Psoas muscle (tissue), 8 donors: ENCODE results near the gene ZMIZ1. TPM values are rescaled to one million over a fixed set of nuclear protein-coding genes. Genes with fewer than 3 reads are reported as not detected.

Experiments
- ATAC-seq, 4 donors: fragments of 200-7000 bp; cut with Tn5 transposase; one replicate each; pipeline ENCODE4 v1.9.1; 2020; ENCODE audit warnings: moderate library complexity in 3 of 4, mild to moderate bottlenecking in 2 of 4
- DNase-seq, 2 donors: peaks; one replicate each; pipeline ENCODE4 v3.0.0-alpha.2; 2020
- H3K27ac ChIP-seq: fragments of 200-600 bp; one replicate; pipeline ENCODE4 v1.8.0; 2022
- H3K27me3 ChIP-seq, 3 donors: fragments of 200-600 bp in 1 of 3; one replicate each; pipeline versions ENCODE4 v1.6.1 to v1.8.0; 2013 to 2022; ENCODE audit warnings: low read length in 2 of 3, mild to moderate bottlenecking in 2 of 3, moderate library complexity in 1 of 3; ENCODE audit not compliant: insufficient read depth in 3 of 3
- H3K36me3 ChIP-seq, 2 donors: fragments of 200-600 bp in 1 of 2; one replicate each; pipeline versions ENCODE4 v1.6.1 to v1.8.0; 2013 to 2022; ENCODE audit warnings: low read depth in 1 of 2, mild to moderate bottlenecking in 1 of 2, moderate library complexity in 1 of 2; ENCODE audit not compliant: insufficient read depth in 1 of 2
- H3K4me1 ChIP-seq: fragments of 200-600 bp; one replicate; pipeline ENCODE4 v1.8.0; 2022
- H3K4me3 ChIP-seq: fragments of 200-600 bp; one replicate; pipeline ENCODE4 v1.8.0; 2022; ENCODE audit warnings: mild to moderate bottlenecking
- H3K9me3 ChIP-seq: fragments of 200-600 bp; one replicate; pipeline ENCODE4 v1.8.0; 2022
- WGBS, 3 donors: extraction: QIAGEN DNeasy Blood & Tissue Kit; methylation state at CpG; one replicate each; pipeline versions ENCODE4 v1.1.6 to v1.1.7; 2013; 5-methylcytosine and 5-hydroxymethylcytosine counted together
- intact Hi-C, 2 donors: fragments of 100-400 bp; cut with DNase I; formaldehyde crosslinking; loops; one replicate each; pipeline versions ENCODE4 v1.11.0 to v1.14.2; 2022
- polyA plus RNA-seq, 3 donors: library from polyadenylated mRNA; stranded (reverse); fragments of 200-250 nt; gene quantifications; one replicate each; pipeline ENCODE4 v1.2.3, GENCODE V29; 2013
- total RNA-seq, 4 donors: library from RNA; stranded (reverse); fragmentation: NEBNext Ultra II Directional in 2 of 4; extraction: Animal tissue kit (Norgen Biotek cat#: 25700) in 2 of 4; gene quantifications; one replicate each; pipeline versions ENCODE4 v1.2.1 to v1.2.4, GENCODE V29; 2021 to 2023
- TF ChIP-seq, protein P1 (sequence below): fragments of 200-600 bp; IDR thresholded peaks from one replicate; pipeline ENCODE4 v1.8.0; 2022; ENCODE audit warnings: antibody characterized with exemption
- donor health status: healthy with polysubstance abuse.
- donor health status: DM: no; HTN: no; CAD: no; lungs with moderate emphysema.
- donor health status: Bipolar disorder and iron deficiency.
- donor health status: healthy.
- donor health status: DM: yes; HTN: yes; CAD: no.
- donor health status: DM: no; HTN: no; CAD: no.
- donor health status: DM: no; HTN: no; CAD: no.
- donor health status: DM: yes; HTN: yes; CAD: no.

ZMIZ1 gene
- total and polyA plus RNA-seq, 7 donors: 10.4 to 37.6 (median 30.0) TPM

- WGBS, 3 donors: 42 to 48% (median 48%) methylated on average over 8 to 9 of the region's 9 CpGs
- peaks cover 92% of the 10 kb centered on the region for H3K4me1 ChIP-seq
- TF ChIP-seq, protein P1, sequence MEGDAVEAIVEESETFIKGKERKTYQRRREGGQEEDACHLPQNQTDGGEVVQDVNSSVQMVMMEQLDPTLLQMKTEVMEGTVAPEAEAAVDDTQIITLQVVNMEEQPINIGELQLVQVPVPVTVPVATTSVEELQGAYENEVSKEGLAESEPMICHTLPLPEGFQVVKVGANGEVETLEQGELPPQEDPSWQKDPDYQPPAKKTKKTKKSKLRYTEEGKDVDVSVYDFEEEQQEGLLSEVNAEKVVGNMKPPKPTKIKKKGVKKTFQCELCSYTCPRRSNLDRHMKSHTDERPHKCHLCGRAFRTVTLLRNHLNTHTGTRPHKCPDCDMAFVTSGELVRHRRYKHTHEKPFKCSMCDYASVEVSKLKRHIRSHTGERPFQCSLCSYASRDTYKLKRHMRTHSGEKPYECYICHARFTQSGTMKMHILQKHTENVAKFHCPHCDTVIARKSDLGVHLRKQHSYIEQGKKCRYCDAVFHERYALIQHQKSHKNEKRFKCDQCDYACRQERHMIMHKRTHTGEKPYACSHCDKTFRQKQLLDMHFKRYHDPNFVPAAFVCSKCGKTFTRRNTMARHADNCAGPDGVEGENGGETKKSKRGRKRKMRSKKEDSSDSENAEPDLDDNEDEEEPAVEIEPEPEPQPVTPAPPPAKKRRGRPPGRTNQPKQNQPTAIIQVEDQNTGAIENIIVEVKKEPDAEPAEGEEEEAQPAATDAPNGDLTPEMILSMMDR: no peak
- H3K27me3 ChIP-seq: no peaks in the 10 kb centered on the region
- H3K27ac ChIP-seq: peak overlapping the region; percentile 50
- ATAC-seq (peak in 1 of 4 donors; percentile 9), DNase-seq (peak; percentile 95 to 97)
- H3K9me3 ChIP-seq: no peaks in the 10 kb centered on the region
- H3K36me3 ChIP-seq: no peaks in the 10 kb centered on the region
- no peak overlapping the region for H3K4me3 ChIP-seq
- intact Hi-C loops: loop anchor here (5.0 kb wide), 1 partner anchor 53 kb away; no protein-coding TSS in a partner anchor
Measured at GRCh38 chr10:79084012-79084971, 15.5 kb downstream of the ZMIZ1 start.

GRCh38 chr10:79084972-79085597 lies 16.3 kb downstream of the ZMIZ1 start:
- peaks cover 91% of the 10 kb centered on the region for H3K4me1 ChIP-seq
- peak in 1 of 4 donors; percentile 2 for ATAC-seq
- no peak overlapping the region for H3K4me3 ChIP-seq
- H3K27me3 ChIP-seq: no peaks in the 10 kb centered on the region
- peak overlapping the region; percentile 39 for H3K27ac ChIP-seq
- no peak for DNase-seq
- TF ChIP-seq, protein P1: no peak
- intact Hi-C loops: loop anchor here (1.0 to 5.0 kb wide), 2 partner anchors 31 to 52 kb away; no protein-coding TSS in a partner anchor
- WGBS, 3 donors: 65 to 88% (median 67%) methylated on average over 14 of the region's 14 CpGs
- H3K9me3 ChIP-seq: no peaks in the 10 kb centered on the region
- H3K36me3 ChIP-seq: no peaks in the 10 kb centered on the region

- no peak overlapping the region for H3K4me3 ChIP-seq
- no peaks in the 10 kb centered on the region for H3K36me3 ChIP-seq
- H3K9me3 ChIP-seq: no peaks in the 10 kb centered on the region
- 92 to 100% (median 99%) methylated on average over 2 of the region's 2 CpGs for WGBS, 3 donors
- TF ChIP-seq, protein P1: no peak
- intact Hi-C loops: no loop called here
- ATAC-seq: no peak
- H3K4me1 ChIP-seq: peaks cover 77% of the 10 kb centered on the region
- DNase-seq: no peak
- no peak overlapping the region for H3K27ac ChIP-seq
- no peaks in the 10 kb centered on the region for H3K27me3 ChIP-seq
Measured at GRCh38 chr10:79086822-79087221, 18.1 kb downstream of the ZMIZ1 start.

DNA sequence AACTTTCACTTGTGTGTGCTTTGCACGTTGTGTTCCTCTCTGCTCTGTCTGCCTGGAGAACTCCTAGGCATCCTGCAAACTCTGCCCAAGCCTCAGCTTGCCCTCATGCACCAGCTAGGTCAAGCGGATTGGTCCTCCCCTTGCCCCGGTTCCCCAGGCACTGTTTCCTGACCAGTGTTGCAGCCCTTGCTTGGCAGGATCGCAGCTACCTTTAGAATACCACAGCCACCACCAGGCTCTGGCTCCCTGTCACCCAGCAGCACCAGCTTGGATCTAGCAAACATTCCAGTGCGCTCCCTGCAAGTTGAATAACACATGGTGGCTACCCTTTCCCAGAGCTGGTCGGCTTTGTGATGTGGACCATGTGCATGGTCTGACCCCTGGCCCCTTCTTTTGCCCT lies 19.0 kb downstream of the ZMIZ1 start:
- peak in 1 of 4 donors; percentile 15 for ATAC-seq
- Histone ChIP-seq H3K27ac (peak overlapping the region; percentile 36), H3K36me3 (no peaks in the 10 kb centered on the region), H3K9me3 (no peaks in the 10 kb centered on the region), H3K4me1 (peaks cover 75% of the 10 kb centered on the region), H3K27me3 (no peaks in the 10 kb centered on the region), H3K4me3 (peak overlapping the region; percentile 15)
- intact Hi-C loops: no loop called here
- 37 to 52% (median 44%) methylated on average over 6 of the region's 6 CpGs for WGBS, 3 donors
- no peak for DNase-seq
- TF ChIP-seq, protein P1: no peak
